Fibroblast of skin of back (primary cell): ENCODE results near the gene FRMD4A.
A peak's percentile ranks its signal among the peaks of the same experiment; 100 is the strongest.
"Not testable (repeated sequence)": the region's sequence is repeated elsewhere in the genome, so short reads cannot be mapped to it uniquely, and the experiment has no call there.

Experiments
- DNase-seq: peaks from one replicate; pipeline ENCODE4 v3.0.0-alpha.2; 2013

FRMD4A gene

GRCh38 chr10:14240253-14241189 is 90.2 kb downstream of the FRMD4A start:
- no peak for DNase-seq

DNA sequence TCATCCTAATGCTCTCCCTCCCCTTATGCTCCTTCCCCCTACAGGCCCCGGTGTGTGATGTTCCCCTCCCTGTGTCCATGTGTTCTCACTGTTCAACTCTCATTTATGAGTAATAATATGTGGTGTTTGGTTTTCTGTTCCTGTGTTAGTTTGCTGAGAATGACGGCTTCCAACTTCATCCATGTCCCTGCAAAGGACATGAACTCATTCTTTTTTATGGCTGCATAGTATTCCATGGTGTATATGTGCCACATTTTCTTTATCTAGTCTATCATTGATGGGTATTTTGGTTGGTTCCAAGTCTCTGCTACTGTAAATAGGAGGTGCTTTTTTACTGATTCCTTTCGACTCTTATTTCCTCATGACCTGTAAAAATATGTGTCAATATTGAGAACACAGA is 92.1 kb downstream of the FRMD4A start:
- DNase-seq, result not testable (repeated sequence)

- no peak for DNase-seq
These were observed 94.4 kb downstream of the FRMD4A start for GRCh38 chr10:14236341-14236740.

- DNase-seq, result no peak
These were observed 95.0 kb downstream of the FRMD4A start for GRCh38 chr10:14235566-14236195.

GRCh38 chr10:14233566-14233965 is 97.2 kb downstream of the FRMD4A start:
- DNase-seq, result no peak

DNA sequence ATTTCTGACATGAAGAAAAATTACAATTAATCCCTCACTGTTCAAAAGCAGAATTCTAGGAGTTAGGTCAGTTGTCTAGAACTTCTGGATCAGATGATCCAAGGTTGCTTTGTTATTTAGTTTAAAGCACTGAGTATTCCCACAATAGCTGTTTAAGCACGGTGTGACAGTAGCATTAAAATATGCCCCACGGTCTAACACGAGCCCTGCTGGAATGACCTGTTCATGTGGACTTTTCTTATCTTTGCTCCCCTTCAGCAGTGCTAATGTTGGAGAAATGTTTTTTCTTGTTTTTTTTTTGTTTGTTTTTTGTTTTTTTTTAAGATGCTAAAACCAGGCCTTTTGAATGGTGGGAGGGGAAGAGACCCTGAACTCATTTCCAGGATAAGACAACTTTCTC is 101.9 kb downstream of the FRMD4A start:
- not testable (repeated sequence) for DNase-seq

DNA sequence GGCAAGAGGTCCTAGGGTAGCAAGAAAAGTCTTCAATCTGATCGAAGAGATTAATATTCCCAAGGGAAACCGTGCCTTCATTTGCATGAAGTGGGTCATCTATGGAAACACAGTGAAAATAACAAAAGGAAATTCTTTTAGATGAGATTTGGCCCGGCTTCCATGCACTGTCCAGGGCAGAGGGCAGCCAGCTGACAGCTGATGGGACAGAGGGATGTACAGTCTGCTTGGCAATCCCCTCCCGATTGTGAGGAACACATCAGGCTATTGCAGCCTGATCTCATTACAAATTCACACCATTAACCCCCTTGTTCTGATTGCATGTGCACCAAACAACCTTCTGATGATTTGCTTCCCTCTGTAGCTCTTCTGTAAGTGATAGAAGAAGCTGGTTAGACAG is 105.3 kb downstream of the FRMD4A start:
- DNase-seq, result no peak

DNA sequence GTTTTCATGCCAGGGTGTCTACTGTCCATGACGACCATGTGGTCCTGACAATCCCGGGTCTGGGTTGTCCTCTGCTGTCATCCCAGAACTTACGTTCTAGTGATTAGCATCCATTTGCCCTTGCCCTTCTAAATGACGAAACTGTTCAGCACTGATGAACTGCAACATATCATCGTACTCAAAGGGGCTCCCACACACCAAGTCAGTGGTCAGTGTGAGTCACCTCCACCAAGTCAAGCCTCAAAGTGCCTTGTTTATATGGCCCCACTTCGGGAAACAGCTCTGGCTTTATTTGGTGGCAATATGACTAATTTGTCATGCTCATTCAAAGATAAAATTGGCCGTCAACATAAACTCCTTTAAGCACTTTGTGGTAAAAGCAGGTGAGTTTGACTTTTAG is 110.7 kb downstream of the FRMD4A start:
- DNase-seq, result no peak

DNA sequence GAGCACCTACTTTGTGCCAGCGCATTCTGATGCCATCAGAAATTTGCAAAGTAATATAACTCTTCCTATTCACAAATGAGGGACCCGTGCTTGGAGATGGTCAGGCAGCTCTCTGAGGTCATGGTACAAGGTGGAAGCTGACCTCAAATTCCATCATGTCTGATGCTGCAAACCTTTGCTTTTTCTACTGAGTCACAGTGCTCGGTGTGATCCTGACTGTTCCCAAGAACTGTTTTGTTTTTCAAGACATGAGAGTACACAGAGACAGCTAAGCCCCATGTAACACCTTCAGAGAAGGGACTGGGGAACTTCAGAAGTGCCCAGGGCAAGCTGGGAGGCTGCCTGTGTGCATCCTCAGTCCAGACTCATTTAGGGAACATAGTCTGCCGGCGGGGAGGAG is 111.3 kb downstream of the FRMD4A start:
- DNase-seq, result no peak

DNA sequence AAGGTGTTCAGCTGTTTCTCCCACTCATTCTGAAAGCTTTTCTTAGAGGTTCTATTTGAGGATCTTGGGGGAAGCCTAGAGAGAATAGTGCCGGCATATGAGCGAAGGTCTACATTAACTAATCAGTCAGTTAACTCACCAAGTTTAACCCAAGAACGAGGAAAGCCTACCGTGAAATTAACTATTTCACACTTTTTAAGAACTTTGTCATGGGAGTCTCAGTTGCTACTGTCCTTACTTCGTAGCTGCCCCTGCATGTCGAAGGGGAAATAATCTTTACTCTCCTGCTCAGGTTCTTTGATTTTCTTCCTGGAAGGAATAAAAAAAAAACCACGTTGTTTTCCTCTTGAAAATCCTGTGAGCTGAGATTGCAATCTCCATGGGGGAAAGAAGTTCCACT is 115.1 kb downstream of the FRMD4A start:
- DNase-seq, result no peak

DNA sequence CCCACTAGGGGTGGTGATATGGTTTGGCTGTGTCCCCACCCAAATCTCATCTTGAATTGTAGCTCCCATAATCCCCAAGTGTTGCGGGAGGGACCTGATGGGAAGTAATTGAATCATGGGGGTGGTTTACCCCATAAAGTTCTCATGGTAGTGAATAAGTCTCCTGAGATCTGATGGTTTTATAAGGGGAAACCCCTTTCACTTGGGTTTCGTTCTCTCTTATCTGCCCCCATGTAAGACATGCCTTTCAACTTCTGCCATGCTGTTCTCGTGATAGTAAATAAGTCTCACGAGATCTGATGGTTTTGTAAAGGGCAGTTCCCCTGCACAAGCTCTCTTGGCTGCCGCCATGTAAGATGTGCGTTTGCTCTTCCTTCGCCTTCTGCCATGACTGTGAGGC is 117.0 kb downstream of the FRMD4A start:
- not testable (repeated sequence) for DNase-seq

DNA sequence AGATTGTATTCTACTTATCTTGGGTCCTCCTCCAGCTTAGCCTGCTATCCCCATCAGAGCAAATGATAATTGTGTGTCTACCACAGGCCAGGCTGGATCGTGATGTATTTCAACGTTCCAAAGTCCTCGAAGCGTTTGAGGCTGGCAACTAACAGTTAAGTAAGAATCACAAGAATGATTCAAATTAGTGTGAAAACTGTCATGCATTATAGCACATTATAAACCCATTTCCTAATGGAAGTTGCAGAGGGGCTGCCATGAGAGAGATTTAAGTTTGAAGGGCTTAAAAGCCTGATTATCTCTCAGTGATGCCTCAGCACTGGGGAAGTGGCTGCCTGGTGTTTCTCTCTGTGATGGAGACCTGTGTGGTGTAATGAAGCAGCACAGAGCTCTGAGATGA is 119.1 kb downstream of the FRMD4A start:
- DNase-seq, result no peak

GRCh38 chr10:14208231-14208630 is 122.5 kb downstream of the FRMD4A start:
- no peak for DNase-seq

GRCh38 chr10:14205233-14205632 is 125.5 kb downstream of the FRMD4A start:
- no peak for DNase-seq

GRCh38 chr10:14200698-14201544 is 129.8 kb downstream of the FRMD4A start:
- peak; percentile 22 for DNase-seq

DNA sequence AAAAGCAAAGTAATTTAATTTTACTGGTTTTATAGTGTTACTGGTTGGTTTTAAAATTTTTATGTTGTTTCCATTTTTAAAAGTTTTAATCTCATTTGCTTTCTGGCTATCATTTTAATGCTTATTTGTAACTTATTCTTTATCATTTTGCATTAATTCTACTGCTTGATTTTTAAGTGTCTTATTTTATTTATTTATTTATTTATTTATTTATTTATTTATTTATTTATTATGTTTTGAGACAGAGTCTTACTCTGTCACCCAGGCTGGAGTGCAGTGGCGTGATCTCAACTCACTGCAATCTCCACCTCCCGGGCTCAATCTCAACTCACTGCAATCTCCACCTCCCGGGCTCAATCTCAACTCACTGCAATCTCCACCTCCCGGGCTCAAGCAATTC is 131.6 kb downstream of the FRMD4A start:
- DNase-seq, result not testable (repeated sequence)

DNA sequence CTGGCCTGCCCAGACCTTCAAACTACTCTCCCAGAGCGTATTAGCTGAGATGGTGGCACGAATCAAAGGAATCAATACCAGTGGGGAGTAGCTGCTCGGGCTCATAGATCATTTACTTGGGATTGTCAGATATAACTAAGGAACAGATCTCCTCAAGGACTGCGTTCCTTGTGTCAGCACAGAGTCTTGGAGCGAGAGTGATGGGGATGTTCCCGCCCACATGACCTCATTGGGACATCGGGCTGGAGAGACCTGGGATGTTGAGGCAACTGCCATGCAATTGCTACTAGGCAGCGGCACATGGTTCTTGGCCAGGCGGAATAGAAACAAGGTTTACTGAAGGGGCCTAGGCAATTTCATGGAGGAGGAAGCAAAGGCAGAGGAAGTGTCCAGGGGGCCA is 132.6 kb downstream of the FRMD4A start:
- DNase-seq, result no peak

DNA sequence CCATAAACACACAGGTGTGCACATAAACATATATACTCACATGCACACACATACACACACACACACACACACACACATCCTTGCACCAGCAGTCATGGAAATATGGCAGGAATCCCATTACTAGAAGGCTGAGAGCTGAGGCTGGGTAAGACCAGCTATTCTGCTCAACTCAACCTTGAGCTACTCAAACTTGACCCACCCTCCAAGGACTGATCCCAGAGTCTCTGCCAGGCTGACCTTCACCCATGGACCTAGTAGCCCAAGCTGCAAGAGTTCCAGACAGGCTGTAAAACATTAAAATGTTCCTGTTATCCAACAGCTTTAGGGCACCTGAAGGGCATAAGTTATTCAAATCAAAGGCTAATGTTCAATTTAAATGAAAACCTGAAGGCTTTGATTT is 134.6 kb downstream of the FRMD4A start:
- DNase-seq, result no peak

DNA sequence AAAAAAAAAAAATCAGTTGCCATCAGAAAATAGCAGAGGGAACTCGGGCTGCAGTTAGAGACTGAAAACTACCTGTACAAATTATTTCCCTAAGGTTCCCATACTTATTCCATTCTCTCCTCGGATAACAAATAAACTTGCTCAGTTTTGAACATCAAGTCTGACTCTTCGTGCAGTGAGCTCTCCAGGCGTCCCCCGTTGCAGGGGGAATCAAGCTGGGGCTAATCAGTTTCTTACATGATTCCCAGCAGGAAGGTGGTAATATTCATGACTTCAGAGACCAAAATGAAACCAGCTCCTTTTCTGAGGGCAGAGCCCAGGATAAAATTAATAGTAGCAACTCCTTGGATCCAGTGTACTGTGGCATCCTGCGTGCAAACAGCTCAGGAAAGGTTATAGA is 135.3 kb downstream of the FRMD4A start:
- DNase-seq, result no peak

DNA sequence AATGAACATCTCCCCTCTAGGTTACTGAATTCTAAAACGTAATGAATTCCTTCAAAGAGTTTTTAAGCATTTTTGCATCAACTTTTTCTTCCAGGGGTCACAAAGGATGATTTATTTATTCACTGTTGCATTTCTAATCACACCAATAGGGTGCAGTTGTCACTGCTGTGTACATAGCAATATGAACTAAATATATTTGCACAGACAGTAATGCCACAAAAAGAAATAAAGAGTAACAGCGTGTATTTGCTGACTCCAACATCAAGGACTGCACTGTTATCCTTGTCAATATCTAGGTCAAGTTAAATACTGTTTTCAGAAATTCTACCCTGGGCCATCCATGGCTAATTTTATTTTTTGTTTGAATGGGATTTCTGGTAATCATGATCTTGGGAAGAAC is 138.0 kb downstream of the FRMD4A start:
- DNase-seq, result no peak

- DNase-seq, result no peak
These were observed 138.9 kb downstream of the FRMD4A start for GRCh38 chr10:14191871-14192270.

- DNase-seq, result no peak
These were observed 139.3 kb downstream of the FRMD4A start for GRCh38 chr10:14191407-14191806.

DNA sequence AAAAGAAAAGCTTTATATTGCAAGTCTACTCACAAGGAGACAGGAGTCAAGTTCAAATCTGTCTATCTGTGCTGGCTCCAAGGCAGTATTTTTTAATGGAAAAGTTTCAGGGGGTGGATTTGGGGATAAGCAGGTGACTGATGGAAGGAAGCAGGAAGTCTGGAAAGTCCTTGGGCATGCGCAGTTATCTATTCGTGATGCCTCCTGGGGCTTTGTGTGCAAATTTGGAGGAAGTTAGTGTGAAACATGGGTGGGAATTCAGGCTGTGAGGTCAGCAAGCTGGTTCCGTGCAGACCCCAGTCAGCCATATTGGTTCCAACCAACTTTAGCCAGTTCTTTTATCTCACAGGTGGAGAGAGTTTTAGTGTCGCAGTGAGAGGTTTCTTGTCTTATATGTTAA is 140.0 kb downstream of the FRMD4A start:
- no peak for DNase-seq
